ENCODE measurements around the gene CCDC47.

GRCh38 chr17:63805591-63805990 is 32.2 kb upstream of the CCDC47 start:
- no peak for TF ChIP-seq TARDBP (IDR thresholded peaks at IDR 0.05)
- no peak for TF ChIP-seq HDGF (IDR thresholded peaks at IDR 0.05; ENCODE audit: borderline replicate concordance)
- no peak for TF ChIP-seq BHLHE40 (IDR thresholded peaks at IDR 0.05; ENCODE audit: borderline replicate concordance)
- no peak for TF ChIP-seq FOXA1 (IDR thresholded peaks at IDR 0.05)
- TF ChIP-seq ARNT (IDR thresholded peaks at IDR 0.05): no peak
- no peak for TF ChIP-seq SP1 (IDR thresholded peaks at IDR 0.05)
- TF ChIP-seq FOXK2 (IDR thresholded peaks at IDR 0.05): no peak
- no peak for TF ChIP-seq CTBP1 (IDR thresholded peaks at IDR 0.05; ENCODE audit: borderline replicate concordance)
- TF ChIP-seq NFRKB (IDR thresholded peaks at IDR 0.05): no peak
- no peak for TF ChIP-seq FOXM1 (IDR thresholded peaks at IDR 0.05; ENCODE audit: borderline replicate concordance)
- no peak for TF ChIP-seq ELF4 (IDR thresholded peaks at IDR 0.05)
- no peak for TF ChIP-seq PKNOX1 (IDR thresholded peaks at IDR 0.05)

Data from HEK293T (cell line).